HepG2 (cell line): Measurements from ENCODE around the gene WNT1. TPM values are rescaled to one million over a fixed set of nuclear protein-coding genes. Genes with fewer than 3 reads are reported as not detected.

Source experiments
- ATAC-seq: fragments of 200-7000 bp; cut with Tn5 transposase; 3 replicates; pipeline ENCODE4 v1.9.1; 2020; ENCODE audit warnings: mild to moderate bottlenecking, moderate library complexity
- BruUV-seq: library from RNA; stranded (reverse); fragments of 400-500 nt; replicated peaks from 2 replicates; lab custom pipeline; 2021; lab: Mats Ljungman, UMichigan
- CTCF ChIA-PET: fragments of 300-600 bp; formaldehyde crosslinking; extraction: SDS; loops from one replicate; lab custom pipeline; 2021; ENCODE audit warnings: low total read pairs, inconsistent platforms, low intra/inter-chr PET ratio; lab: Yijun Ruan, JAX
- POLR2A ChIA-PET: fragments of 350-600 bp; sonication (Branson Sonifier 250); formaldehyde crosslinking; loops from one replicate; lab custom pipeline; 2020; ENCODE audit warnings: antibody characterized with exemption, inconsistent platforms; lab: Yijun Ruan, JAX
- DNase-seq: peaks from one replicate; pipeline ENCODE4 v3.0.0-alpha.2; 2015; ENCODE audit warnings: low spot score
- FAIRE-seq: peaks from 3 replicates; lab custom pipeline; 2011; peaks lifted over from hg19 to GRCh38; lab: Jason Lieb, UNC
- H2AFZ ChIP-seq: one replicate; pipeline ENCODE4 v1.6.1; 2011; ENCODE audit warnings: low read length, inconsistent platforms
- H3K27ac ChIP-seq: fragments of 300-600 bp; 3 replicates; pipeline ENCODE4 v1.8.0; 2011; ENCODE audit warnings: mixed run types, mild to moderate bottlenecking, mixed read lengths, low read length, inconsistent platforms; ENCODE audit not compliant: insufficient read depth; ENCODE audit errors: extremely low read length
- H3K27me3 ChIP-seq, 2 experiments: fragments of 200-600 bp in 1 of 2; 2 replicates in 1 of 2; 3 replicates in 1 of 2; pipeline versions ENCODE4 v1.6.0 to v1.8.0; 2011; ENCODE audit warnings: low read length in 2 of 2, mild to moderate bottlenecking in 2 of 2, moderate library complexity in 2 of 2, inconsistent platforms in 1 of 2; ENCODE audit not compliant: insufficient read depth in 2 of 2, control insufficient read depth in 1 of 2
- H3K36me3 ChIP-seq, 2 experiments: fragments of 200-600 bp in 1 of 2; replicated peaks in 1 of 2; 2 replicates in 1 of 2; 3 replicates in 1 of 2; pipeline versions ENCODE4 v1.5.1 to v1.8.0; 2011; ENCODE audit warnings: low read length in 2 of 2, inconsistent platforms in 1 of 2; ENCODE audit not compliant: insufficient read depth in 2 of 2, control insufficient read depth in 1 of 2
- H3K4me1 ChIP-seq: 2 replicates; pipeline ENCODE4 v1.5.1; 2012; ENCODE audit warnings: low read length, inconsistent platforms; ENCODE audit not compliant: insufficient read depth
- H3K4me2 ChIP-seq: 2 replicates; pipeline ENCODE4 v1.6.0; 2011; ENCODE audit warnings: low read depth, low read length, inconsistent platforms
- H3K4me3 ChIP-seq, 3 experiments: fragments of 200-600 bp in 1 of 3; sonication (generic), shearing (Covaris generic) in 1 of 3; replicated peaks in 1 of 3; 2 replicates each; pipeline ENCODE4 v1.5.1; 2011 to 2016; ENCODE audit warnings: low read length in 3 of 3, inconsistent platforms in 2 of 3, low read depth in 2 of 3, mild to moderate bottlenecking in 2 of 3, control low read depth in 1 of 3, mixed read lengths in 1 of 3; ENCODE audit not compliant: insufficient read depth in 1 of 3
- H3K79me2 ChIP-seq: one replicate; pipeline ENCODE4 v1.6.1; 2011; ENCODE audit warnings: low read length, inconsistent platforms; ENCODE audit not compliant: insufficient read depth
- H3K9ac ChIP-seq: 2 replicates; pipeline ENCODE4 v1.6.0; 2011; ENCODE audit warnings: mild to moderate bottlenecking, low read depth, low read length, inconsistent platforms; ENCODE audit not compliant: insufficient read depth
- H3K9me3 ChIP-seq: 2 replicates; pipeline ENCODE4 v1.5.1; 2012; ENCODE audit warnings: mild to moderate bottlenecking, low read length
- H4K20me1 ChIP-seq: 2 replicates; pipeline ENCODE4 v1.6.0; 2011; ENCODE audit warnings: inconsistent platforms, mild to moderate bottlenecking, low read length, moderate library complexity; ENCODE audit not compliant: insufficient read depth
- AKAP8 ChIP-seq: sonication (generic); formaldehyde crosslinking; IDR thresholded peaks from 2 replicates; pipeline ENCODE4 v1.5.1; 2020; ENCODE audit warnings: mild to moderate bottlenecking, missing genetic modification reagents
- BRCA1 ChIP-seq: sonication (generic); formaldehyde crosslinking; IDR thresholded peaks from 2 replicates; pipeline ENCODE4 v1.4.0; 2020; ENCODE audit warnings: missing genetic modification reagents
- MATR3 ChIP-seq: sonication (generic); formaldehyde crosslinking; IDR thresholded peaks from 2 replicates; pipeline ENCODE4 v1.4.0; 2020; ENCODE audit warnings: missing genetic modification reagents
- PAWR ChIP-seq: sonication (generic); formaldehyde crosslinking; IDR thresholded peaks from 2 replicates; pipeline ENCODE4 v1.4.0; 2020; ENCODE audit warnings: missing genetic modification reagents, mild to moderate bottlenecking, borderline replicate concordance
- RARG ChIP-seq: sonication (generic); formaldehyde crosslinking; IDR thresholded peaks from 2 replicates; pipeline ENCODE4 v1.4.0; 2020; ENCODE audit warnings: low read depth, mild to moderate bottlenecking, missing genetic modification reagents
- REST ChIP-seq, 2 experiments: IDR thresholded peaks; 2 replicates each; pipeline ENCODE4 v1.6.1; 2011 to 2012; ENCODE audit warnings: low read length in 2 of 2, borderline replicate concordance in 1 of 2, low read depth in 1 of 2, mild to moderate bottlenecking in 1 of 2, moderate library complexity in 1 of 2
- TIGD3 ChIP-seq: sonication (generic); formaldehyde crosslinking; IDR thresholded peaks from 2 replicates; pipeline ENCODE4 v1.5.1; 2020; ENCODE audit warnings: mild to moderate bottlenecking, missing genetic modification reagents, borderline replicate concordance
- WGBS: methylation state at CpG from one replicate; pipeline ENCODE4 v1.1.6; 2017; ENCODE audit warnings: low lambda C conversion rate; 5-methylcytosine and 5-hydroxymethylcytosine counted together
- in situ Hi-C: cut with HindIII; loops from 2 replicates; pipeline ENCODE4 v1.10.0; 2017; ENCODE audit warnings: low pct_unique_long_range_greater_than_20kb; ENCODE audit not compliant: extremely low pct_ligation_motif_present
- intact Hi-C: fragments of 100-400 bp; cut with micrococcal nuclease; formaldehyde crosslinking; loops from one replicate; pipeline ENCODE4 v1.10.0; 2022; ENCODE audit not compliant: unreplicated experiment
- polyA plus RNA-seq, 8 experiments: library from polyadenylated mRNA; depleted of rRNA in 3 of 8; stranded (reverse) in 7 of 8; unstranded in 1 of 8; fragments of >200 nt; fragmentation: Illumina TruSeq in 4 of 8; extraction: Trizol in 4 of 8; gene quantifications; 2 replicates each; pipeline versions ENCODE4 v1.2.1 to v1.2.3, GENCODE V29; 2011 to 2016; ENCODE audit warnings: low read depth in 4 of 8, missing spikeins in 1 of 8, mixed read lengths in 1 of 8; ENCODE audit not compliant: insufficient read depth in 1 of 8
- total RNA-seq, 5 experiments: library from RNA; depleted of rRNA; stranded (reverse); fragments of >200 nt; fragmentation: Illumina TruSeq; extraction: Trizol; gene quantifications; 2 replicates each; pipeline ENCODE4 v1.2.3, GENCODE V29; 2016; ENCODE audit warnings: low read depth in 1 of 5
- TF ChIP-seq, protein P1 (sequence below): sonication (generic); formaldehyde crosslinking; IDR thresholded peaks from 2 replicates; pipeline ENCODE4 v1.4.0; 2020; ENCODE audit warnings: missing genetic modification reagents, mild to moderate bottlenecking, borderline replicate concordance

WNT1 gene
- total and polyA plus RNA-seq, 2 of the 13 experiments (the other 11 are each of a cell fraction or from before 2014, with no cell fraction given) = not detected

DNA sequence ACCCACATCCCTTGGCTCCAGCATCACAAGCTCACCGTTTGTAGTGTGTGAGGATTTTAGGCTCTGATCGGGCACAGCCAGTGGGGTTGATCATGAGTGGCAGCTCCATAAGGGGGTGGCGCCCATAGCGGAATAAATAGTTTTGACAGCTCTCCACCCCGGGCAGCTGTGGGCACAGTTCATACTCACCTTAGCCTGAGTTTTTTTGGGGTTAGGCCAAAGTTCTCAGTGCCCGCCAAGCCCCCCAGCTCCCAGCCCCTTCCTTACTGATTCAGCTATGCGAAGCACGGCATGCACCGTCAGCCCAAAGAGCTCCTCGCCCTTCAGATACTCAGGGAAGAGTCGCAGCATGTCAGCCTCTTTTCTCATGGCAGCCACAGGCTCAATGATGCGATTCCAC lies 46.4 kb downstream of the WNT1 start (continued):
- TF ChIP-seq REST (IDR thresholded peaks at IDR 0.05; ENCODE audit: borderline replicate concordance in 1 of 2, low read depth in 1 of 2, low read length in 2 of 2) = no peak
- no peak for TF ChIP-seq MATR3 (CRISPR knock-in tag)
- TF ChIP-seq TIGD3 = no peak
- no peak for TF ChIP-seq RARG
- no peak for TF ChIP-seq BRCA1
- TF ChIP-seq AKAP8 (CRISPR knock-in tag) = no peak
- TF ChIP-seq PAWR (CRISPR knock-in tag) = no peak

- Histone ChIP-seq H3K9ac (no peak overlapping the region), H4K20me1 (no peaks in the 10 kb centered on the region), H3K4me2 (no peak overlapping the region), H3K4me3 (no peak overlapping the region), H3K27me3 (no peaks in the 10 kb centered on the region), H3K27ac (no peak overlapping the region), H3K79me2 (no peaks in the 10 kb centered on the region), H2AFZ (no peak overlapping the region), H3K4me1 (no peaks in the 10 kb centered on the region), H3K36me3 (peaks cover 39 to 77% of the 10 kb centered on the region in 2 experiments), H3K9me3 (no peaks in the 10 kb centered on the region)
- over 99% methylated on average over 4 of the region's 4 CpGs for WGBS
- BruUV-seq = no TSS peak
- DNase-seq (no peak), FAIRE-seq (no peak), ATAC-seq (no peak)
- POLR2A ChIA-PET = no interaction called here
- in situ Hi-C loops (no loop called here), intact Hi-C loops (no loop called here)
- TF ChIP-seq, protein P1, sequence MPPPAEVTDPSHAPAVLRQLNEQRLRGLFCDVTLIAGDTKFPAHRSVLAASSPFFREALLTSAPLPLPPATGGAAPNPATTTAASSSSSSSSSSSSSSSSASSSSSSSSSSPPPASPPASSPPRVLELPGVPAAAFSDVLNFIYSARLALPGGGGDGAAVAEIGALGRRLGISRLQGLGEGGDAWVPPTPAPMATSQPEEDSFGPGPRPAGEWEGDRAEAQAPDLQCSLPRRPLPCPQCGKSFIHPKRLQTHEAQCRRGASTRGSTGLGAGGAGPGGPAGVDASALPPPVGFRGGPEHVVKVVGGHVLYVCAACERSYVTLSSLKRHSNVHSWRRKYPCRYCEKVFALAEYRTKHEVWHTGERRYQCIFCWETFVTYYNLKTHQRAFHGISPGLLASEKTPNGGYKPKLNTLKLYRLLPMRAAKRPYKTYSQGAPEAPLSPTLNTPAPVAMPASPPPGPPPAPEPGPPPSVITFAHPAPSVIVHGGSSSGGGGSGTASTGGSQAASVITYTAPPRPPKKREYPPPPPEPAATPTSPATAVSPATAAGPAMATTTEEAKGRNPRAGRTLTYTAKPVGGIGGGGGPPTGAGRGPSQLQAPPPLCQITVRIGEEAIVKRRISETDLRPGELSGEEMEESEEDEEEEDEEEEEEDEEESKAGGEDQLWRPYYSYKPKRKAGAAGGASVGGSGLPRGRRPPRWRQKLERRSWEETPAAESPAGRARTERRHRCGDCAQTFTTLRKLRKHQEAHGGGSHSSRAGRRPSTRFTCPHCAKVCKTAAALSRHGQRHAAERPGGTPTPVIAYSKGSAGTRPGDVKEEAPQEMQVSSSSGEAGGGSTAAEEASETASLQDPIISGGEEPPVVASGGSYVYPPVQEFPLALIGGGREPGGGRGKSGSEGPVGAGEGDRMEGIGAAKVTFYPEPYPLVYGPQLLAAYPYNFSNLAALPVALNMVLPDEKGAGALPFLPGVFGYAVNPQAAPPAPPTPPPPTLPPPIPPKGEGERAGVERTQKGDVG (CRISPR knock-in tag) = no peak
- CTCF ChIA-PET = no interaction called here
Measured at GRCh38 chr12:49025463-49025862, 47.3 kb downstream of the WNT1 start.
